Retinal pigment epithelial cell (primary cell): ENCODE data around the gene CRACR2B.
A peak's percentile ranks its signal among the peaks of the same experiment; 100 is the strongest.

ENCODE experiments used
- DNase-seq: peaks from one replicate; pipeline ENCODE4 v3.0.0-alpha.2; 2010; ENCODE audit warnings: low read depth
- H3K4me3 ChIP-seq: 2 replicates; pipeline ENCODE4 v1.5.1; 2011; ENCODE audit warnings: mild to moderate bottlenecking, low read length, control low read depth, moderate library complexity
- TF ChIP-seq, protein P1 (sequence below): conservative IDR thresholded peaks from 2 replicates; pipeline ENCODE4 v1.5.1; 2011; ENCODE audit warnings: low read depth, low read length, control low read depth, inconsistent platforms

CRACR2B gene

DNA sequence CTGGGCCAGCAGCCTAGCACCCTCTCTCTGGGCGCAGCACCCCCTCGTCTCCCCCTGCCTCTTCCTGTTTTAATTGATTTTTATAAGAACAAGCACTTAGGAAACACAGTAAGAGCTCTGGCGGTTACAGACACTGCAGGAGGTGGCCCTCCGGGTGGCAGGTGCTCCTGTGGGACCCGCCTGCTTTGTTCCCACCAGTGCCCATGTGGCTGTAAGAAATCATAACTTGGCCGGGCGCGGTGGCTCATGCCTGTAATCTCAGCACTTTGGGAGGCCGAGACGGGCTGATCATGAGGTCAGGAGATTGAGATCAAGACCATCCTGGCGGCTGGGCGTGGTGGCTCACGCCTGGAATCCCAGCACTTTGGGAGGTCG lies 33.4 kb downstream of the CRACR2B start:
- TF ChIP-seq, protein P1, sequence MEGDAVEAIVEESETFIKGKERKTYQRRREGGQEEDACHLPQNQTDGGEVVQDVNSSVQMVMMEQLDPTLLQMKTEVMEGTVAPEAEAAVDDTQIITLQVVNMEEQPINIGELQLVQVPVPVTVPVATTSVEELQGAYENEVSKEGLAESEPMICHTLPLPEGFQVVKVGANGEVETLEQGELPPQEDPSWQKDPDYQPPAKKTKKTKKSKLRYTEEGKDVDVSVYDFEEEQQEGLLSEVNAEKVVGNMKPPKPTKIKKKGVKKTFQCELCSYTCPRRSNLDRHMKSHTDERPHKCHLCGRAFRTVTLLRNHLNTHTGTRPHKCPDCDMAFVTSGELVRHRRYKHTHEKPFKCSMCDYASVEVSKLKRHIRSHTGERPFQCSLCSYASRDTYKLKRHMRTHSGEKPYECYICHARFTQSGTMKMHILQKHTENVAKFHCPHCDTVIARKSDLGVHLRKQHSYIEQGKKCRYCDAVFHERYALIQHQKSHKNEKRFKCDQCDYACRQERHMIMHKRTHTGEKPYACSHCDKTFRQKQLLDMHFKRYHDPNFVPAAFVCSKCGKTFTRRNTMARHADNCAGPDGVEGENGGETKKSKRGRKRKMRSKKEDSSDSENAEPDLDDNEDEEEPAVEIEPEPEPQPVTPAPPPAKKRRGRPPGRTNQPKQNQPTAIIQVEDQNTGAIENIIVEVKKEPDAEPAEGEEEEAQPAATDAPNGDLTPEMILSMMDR: no peak
- H3K4me3 ChIP-seq: no peak overlapping the region
- no peak for DNase-seq

DNA sequence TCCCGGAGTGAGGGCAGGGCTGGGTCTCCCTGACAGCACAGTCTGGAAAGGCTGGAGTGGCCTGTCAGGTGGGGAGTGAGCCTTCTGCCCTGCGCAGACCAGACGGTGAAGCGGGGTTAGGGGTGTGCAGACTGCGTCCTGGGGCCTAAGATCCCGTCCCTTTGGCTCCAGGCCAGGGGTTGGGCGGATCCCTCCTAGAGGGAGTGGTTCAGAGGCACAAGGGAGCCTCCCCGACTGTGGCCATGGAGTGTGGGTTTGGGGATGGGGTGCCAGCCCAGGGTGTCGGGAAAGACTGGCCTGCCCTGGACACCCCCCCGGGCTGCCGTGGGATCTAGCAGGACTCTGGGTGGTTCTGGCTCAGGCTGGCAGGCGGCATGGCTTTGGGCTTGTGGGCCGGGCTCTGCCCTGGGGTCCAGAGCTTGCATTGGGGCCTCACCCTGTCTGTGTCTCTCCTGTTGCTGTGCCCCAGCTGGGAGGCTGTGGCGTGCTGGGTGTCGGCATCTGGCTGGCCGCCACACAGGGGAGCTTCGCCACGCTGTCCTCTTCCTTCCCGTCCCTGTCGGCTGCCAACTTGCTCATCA lies 34.5 kb downstream of the CRACR2B start:
- peak overlapping the region; percentile 15 for H3K4me3 ChIP-seq
- no peak for DNase-seq
- TF ChIP-seq, protein P1: no peak

DNA sequence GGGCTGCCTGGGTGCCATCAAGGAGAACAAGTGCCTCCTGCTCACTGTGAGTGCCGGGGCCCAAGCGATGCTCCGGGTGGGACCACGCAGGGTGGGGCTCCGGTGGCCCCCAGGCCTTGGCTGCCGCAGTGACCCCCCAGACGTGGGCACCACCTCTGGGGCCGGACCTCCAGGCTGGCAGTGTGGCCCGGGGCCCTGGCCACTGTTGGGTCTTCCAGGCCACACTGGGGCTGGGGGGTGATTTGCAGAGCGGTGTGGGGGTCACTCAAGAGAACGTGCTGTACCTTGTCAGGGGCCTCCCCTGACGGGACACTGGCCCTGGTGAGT lies 34.9 kb downstream of the CRACR2B start:
- peak overlapping the region; percentile 15 for H3K4me3 ChIP-seq
- TF ChIP-seq, protein P1: no peak
- DNase-seq: no peak

DNA sequence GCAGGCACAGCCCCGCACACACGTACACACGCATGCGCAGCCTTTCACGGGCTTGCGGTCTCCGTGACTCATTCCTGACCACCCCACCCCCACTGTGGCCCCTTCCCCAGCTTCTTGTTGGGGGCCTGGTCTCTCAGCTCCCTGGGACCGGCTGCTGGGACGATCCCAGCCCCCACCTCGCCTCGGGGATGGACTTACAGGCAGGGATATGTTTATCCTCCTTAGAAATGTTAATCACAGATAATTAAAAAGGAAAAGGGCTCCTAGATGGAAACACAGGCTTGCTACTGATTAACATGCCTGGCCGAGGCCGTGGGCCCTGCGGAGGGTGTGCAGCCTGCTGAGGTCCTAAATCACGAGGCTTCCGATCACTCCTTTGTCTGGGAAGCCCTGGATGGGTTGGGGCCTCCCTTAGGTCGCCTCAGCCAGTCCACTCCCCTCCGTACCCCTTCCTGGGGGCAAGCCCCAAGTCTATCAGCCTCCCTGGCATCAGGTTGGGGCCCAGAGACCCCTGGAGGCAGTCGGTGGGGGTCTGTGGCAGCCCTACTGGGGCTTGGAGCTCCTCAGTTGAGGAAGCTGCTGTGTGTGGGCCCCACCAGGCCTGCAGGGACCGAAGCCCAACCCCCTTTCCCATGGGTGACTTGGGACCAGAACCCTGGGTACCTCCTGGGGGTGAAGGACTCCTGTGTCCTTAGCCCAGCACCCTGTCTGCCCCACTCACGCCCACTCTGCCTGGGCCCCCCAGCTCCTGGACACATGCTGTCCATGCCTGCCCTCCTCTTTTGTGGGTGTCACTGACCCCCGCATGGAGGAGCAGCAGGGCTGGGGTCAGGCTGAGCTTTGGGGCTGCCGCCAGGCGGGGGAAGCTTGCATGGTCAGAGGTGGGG lies 35.5 kb downstream of the CRACR2B start:
- peak; percentile 63 for DNase-seq
- no peak overlapping the region for H3K4me3 ChIP-seq
- TF ChIP-seq, protein P1: no peak

DNA sequence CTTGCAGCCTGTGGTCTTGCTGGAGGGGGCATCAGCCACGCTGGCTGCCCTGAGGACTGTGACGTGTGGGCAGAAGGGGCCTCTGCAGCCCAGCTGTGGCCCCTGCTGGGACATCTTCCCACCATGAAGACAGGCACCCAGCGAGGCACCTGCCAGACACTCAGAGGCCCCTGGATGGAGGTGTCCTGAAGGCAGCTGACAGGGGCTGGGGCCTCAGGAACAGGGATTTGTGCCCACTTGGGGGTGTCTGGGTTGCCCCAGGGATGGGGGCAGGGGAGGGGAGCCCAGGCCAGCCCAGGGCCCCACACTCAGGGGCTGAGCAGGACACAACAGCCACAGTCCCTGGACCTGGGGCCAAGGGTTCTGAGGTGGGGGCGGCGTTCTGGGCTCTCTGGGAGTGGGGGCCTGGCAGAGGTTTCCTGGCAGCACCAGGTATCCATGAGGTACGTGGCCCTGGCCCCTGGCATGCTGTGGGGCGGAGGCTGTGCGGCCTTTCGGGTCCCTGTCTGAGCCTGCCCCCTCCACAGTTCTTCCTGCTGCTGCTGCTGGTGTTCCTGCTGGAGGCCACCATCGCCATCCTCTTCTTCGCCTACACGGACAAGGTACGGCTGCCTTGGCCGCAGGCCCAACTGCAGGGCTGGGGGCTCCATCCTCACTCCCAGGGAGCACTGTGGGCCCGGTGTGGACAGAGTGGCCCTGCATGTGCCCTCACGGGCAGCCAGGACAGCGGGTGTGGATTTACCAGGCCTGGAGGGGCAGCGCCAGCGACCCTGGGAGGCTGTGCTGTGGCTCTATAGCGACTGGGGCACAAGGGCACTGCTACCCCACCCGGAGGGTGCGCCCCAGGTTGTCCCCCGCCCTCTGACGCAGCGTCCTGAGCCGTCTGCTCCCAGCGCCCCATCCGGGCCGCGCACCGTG lies 36.5 kb downstream of the CRACR2B start:
- DNase-seq: no peak
- H3K4me3 ChIP-seq: no peak overlapping the region
- TF ChIP-seq, protein P1: no peak

DNA sequence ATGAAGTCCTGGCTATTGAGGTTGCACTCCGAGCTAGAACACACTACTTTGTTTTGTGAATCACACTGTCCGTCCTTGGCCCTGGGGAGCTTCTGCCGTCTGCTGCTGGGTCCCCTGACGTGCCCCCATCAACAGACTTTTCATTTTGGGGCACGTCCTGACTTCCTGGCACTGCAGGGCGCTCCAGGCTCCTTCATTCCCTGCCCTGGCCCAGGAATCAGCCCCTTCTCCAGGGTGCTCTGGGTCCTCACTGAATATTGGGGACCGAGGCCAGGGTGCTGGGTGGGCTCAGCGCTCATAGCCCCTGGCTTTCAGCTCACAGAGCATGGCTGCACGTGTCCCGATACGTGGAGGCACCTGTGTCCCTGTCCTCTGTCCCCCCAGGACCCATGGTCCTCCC lies 37.2 kb downstream of the CRACR2B start:
- DNase-seq: no peak
- no peak overlapping the region for H3K4me3 ChIP-seq
- TF ChIP-seq, protein P1: no peak
